A549 (cell line): ENCODE measurements around the gene VWA5B1.

Experiments used
- CTCF ChIP-seq: fragments of >200 bp; sonication (Bioruptor Twin); formaldehyde crosslinking; IDR thresholded peaks from 3 replicates; pipeline ENCODE4 v1.5.1; 2016
- POLR2A ChIP-seq: IDR thresholded peaks from 2 replicates; pipeline ENCODE4 v1.6.1; 2012; ENCODE audit warnings: mild to moderate bottlenecking, low read length

- no peak for TF ChIP-seq POLR2A
- TF ChIP-seq CTCF: no peak
These were observed 43.4 kb downstream of the VWA5B1 start for GRCh38 chr1:20334103-20334502.
